Rectal smooth muscle tissue (tissue), 1 donor: Measurements from ENCODE around the gene ICAM3.

ENCODE experiments used
- H3K27ac ChIP-seq: one replicate; pipeline ENCODE4 v1.7.0; 2013; ENCODE audit warnings: low read depth, low read length, inconsistent platforms
- H3K27me3 ChIP-seq: one replicate; pipeline ENCODE4 v1.7.0; 2013; ENCODE audit warnings: low read length; ENCODE audit not compliant: control insufficient read depth, insufficient read depth
- H3K36me3 ChIP-seq: one replicate; pipeline ENCODE4 v1.7.0; 2013; ENCODE audit warnings: low read length; ENCODE audit not compliant: control insufficient read depth, insufficient read depth
- H3K4me1 ChIP-seq: one replicate; pipeline ENCODE4 v1.7.0; 2013; ENCODE audit warnings: low read length; ENCODE audit not compliant: control insufficient read depth, insufficient read depth
- H3K4me3 ChIP-seq: one replicate; pipeline ENCODE4 v1.7.0; 2013; ENCODE audit warnings: low read length
- H3K9ac ChIP-seq: one replicate; pipeline ENCODE4 v1.7.0; 2013; ENCODE audit warnings: low read length

ICAM3 gene

DNA sequence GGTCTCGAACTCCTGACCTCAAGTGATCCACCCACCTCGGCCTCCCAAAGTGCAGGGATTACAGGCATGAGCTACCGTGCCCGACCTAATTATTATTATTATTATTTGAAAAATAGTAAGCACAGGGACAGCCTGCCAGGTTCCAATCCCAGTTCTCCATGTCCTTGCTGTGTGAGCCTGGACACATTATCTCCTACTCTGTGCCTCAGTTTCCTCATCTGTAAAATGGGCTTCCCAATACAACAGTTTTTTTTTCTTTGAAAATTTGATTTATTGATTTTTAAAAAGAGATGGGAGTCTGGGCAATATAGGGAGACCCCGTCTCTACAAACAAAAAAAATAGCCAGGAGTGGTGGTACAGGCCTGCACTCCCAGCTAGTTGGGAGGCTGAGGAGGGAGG is 33.1 kb downstream of the ICAM3 start:
- Histone ChIP-seq H3K27me3 (no peaks in the 10 kb centered on the region), H3K36me3 (no peaks in the 10 kb centered on the region), H3K27ac (no peak overlapping the region), H3K9ac (no peak overlapping the region), H3K4me3 (no peak overlapping the region), H3K4me1 (no peaks in the 10 kb centered on the region)

DNA sequence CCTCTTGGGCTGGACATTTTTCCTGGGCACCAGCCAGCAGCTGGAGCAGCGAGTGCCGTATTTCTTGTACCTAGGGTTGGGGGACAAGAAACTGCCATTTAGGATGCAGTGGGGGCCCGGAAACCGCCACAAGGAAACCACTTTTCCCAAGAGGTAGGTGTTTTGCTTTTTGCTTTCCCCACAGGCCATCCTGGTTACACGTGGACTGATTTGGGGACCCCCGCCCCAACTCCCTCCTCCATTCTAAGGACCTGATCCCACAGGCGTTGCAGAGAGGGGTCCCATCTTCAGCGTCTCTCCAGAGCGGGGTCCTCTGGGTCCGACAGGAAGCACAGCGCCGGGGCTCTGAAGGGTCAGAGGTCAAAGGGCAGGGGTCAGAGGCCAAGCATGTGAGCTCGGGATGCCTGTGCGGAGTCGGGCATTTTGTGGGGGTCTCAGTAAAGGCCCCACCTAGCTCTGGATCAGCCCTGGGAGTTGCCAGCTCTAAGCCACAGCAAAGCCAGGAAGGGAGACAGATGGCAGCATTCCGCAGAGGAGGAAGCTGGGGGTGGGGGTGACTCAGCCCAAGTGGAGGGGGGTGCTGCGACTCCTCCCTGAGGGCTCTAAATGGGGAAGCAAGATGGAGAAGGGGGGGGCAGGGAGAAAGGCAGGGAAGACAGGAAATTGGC is 34.2 kb downstream of the ICAM3 start:
- no peak overlapping the region for H3K9ac ChIP-seq
- H3K36me3 ChIP-seq = no peaks in the 10 kb centered on the region
- no peak overlapping the region for H3K27ac ChIP-seq
- no peaks in the 10 kb centered on the region for H3K27me3 ChIP-seq
- no peak overlapping the region for H3K4me3 ChIP-seq
- H3K4me1 ChIP-seq = no peaks in the 10 kb centered on the region

DNA sequence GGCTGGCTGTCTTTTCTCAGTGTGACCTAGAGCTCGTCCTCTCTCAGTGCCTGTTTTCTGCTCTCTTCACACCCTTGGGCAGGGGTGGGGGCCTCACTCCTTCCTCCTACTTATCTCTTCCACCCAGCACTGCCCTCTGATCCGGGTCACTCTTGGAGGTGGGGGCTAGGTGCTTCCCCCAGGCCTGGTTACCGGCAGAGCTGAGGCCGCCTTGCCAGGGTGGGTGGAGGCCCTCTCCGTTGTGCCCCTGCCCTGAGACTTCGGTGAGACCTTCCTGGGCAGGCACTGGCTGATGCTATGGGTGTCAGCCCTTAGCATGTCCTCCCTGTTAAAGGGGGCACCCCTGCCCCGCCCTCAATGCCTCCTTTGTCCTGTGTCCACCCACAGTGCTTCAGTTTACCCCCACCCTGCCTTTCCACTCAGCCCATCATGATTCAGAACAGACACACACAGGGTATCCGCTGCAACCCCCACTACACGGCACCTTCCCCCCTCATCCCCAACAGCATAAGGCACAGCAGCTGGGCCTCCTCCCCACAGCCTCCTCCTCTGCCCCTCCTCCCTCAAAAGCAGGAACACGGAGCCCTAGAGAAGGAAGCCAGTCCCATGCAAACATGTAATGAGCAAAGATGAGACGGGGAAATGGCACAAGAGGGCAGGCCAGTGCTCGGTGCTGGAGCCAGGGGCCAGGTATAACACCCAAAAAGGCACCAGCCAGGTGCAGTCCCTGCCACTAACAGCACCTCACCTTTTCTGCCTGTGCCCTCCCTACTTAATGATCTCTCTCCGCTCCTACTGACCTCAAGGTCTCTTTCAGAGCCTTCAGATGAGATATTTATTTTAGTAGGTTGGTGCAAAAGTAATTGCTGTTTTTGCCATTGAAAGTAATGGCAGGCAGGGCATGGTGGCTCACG is 39.6 kb downstream of the ICAM3 start:
- Histone ChIP-seq H3K4me1 (no peaks in the 10 kb centered on the region), H3K27ac (no peak overlapping the region), H3K9ac (no peak overlapping the region), H3K27me3 (peaks cover 14% of the 10 kb centered on the region), H3K4me3 (no peak overlapping the region), H3K36me3 (no peaks in the 10 kb centered on the region)

DNA sequence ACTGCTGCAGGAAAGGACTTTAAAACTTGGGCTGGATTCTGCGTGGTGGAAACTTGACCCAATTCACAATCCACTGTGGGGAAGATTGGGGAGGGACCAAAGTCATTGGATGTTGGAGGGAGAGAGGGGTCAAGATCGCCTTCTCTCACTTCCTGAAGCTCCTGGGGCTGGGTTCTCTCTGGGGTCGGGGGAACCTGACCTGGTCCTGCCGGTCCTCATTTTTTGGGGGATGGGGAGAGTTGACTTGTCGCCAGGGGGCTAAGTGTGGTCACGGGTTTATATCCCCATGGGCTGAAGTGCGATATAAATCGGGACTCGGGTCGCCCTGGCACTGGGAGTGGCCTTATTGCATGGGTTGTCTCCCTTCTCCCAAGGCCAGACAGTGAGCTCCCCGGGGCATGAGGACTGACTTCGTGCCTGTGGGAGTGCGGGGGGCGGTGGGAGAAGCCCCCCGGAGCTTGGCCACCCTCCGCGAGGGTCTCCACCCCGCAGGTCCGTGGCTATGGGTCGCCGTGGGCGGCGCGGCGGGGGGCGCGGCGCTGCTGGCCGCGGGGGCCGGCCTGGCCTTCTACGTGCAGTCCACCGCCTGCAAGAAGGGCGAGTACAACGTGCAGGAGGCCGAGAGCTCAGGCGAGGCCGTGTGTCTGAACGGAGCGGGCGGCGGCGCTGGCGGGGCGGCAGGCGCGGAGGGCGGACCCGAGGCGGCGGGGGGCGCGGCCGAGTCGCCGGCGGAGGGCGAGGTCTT is 43.4 kb downstream of the ICAM3 start:
- Histone ChIP-seq H3K27ac (no peak overlapping the region), H3K27me3 (peaks cover 48% of the 10 kb centered on the region), H3K4me3 (peak overlapping the region; percentile 7), H3K36me3 (no peaks in the 10 kb centered on the region), H3K4me1 (peaks cover 5% of the 10 kb centered on the region), H3K9ac (no peak overlapping the region)

DNA sequence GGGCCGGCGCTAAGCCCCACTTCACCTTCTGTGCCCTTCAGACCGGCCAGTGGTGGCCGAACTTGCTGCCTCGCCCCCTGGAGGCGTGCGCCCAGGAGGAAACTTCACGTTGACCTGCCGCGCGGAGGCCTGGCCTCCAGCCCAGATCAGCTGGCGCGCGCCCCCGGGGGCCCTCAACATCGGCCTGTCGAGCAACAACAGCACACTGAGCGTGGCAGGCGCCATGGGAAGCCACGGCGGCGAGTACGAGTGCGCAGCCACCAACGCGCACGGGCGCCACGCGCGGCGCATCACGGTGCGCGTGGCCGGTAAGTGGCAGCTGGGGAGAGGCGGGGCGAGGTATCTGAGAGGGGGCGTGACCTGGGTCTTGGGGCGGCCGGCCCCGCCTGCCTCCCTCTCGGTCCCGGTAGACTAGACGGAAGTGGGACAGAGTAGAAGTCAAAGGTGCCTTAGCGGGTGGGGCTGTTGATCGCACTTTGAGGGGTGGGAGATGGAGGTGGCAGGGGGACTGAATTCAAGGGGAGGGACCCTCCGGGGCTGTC is 44.0 kb downstream of the ICAM3 start:
- Histone ChIP-seq H3K27ac (no peak overlapping the region), H3K36me3 (no peaks in the 10 kb centered on the region), H3K27me3 (peaks cover 55% of the 10 kb centered on the region), H3K4me3 (peak overlapping the region; percentile 7), H3K9ac (no peak overlapping the region), H3K4me1 (peaks cover 11% of the 10 kb centered on the region)

DNA sequence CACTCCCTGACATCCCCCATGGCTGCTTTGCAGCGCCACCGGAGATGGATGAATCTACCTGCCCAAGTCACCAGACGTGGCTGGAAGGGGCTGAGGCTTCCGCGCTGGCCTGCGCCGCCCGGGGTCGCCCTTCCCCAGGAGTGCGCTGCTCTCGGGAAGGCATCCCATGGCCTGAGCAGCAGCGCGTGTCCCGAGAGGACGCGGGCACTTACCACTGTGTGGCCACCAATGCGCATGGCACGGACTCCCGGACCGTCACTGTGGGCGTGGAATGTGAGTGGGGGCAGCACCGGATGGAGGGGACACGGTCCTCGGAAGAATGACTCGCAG is 45.1 kb downstream of the ICAM3 start:
- Histone ChIP-seq H3K4me1 (peaks cover 11% of the 10 kb centered on the region), H3K9ac (no peak overlapping the region), H3K27ac (no peak overlapping the region), H3K27me3 (peaks cover 58% of the 10 kb centered on the region), H3K36me3 (no peaks in the 10 kb centered on the region), H3K4me3 (no peak overlapping the region)

DNA sequence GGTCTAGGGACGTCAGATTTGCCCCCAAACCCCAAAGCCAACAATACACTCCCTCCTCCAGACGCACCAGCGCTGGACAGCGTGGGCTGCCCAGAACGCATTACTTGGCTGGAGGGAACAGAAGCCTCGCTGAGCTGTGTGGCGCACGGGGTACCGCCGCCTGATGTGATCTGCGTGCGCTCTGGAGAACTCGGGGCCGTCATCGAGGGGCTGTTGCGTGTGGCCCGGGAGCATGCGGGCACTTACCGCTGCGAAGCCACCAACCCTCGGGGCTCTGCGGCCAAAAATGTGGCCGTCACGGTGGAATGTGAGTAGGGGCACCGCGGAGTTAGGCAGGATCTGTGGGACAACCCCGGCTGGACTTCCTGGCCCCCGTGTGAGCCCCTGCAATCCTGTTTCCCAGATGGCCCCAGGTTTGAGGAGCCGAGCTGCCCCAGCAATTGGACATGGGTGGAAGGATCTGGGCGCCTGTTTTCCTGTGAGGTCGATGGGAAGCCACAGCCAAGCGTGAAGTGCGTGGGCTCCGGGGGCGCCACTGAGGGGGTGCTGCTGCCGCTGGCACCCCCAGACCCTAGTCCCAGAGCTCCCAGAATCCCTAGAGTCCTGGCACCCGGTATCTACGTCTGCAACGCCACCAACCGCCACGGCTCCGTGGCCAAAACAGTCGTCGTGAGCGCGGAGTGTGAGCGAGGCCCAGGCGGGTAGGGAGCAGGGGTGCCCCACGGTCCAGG is 45.6 kb downstream of the ICAM3 start:
- no peak overlapping the region for H3K9ac ChIP-seq
- no peaks in the 10 kb centered on the region for H3K36me3 ChIP-seq
- peaks cover 63% of the 10 kb centered on the region for H3K27me3 ChIP-seq
- H3K27ac ChIP-seq = no peak overlapping the region
- peaks cover 13% of the 10 kb centered on the region for H3K4me1 ChIP-seq
- no peak overlapping the region for H3K4me3 ChIP-seq

DNA sequence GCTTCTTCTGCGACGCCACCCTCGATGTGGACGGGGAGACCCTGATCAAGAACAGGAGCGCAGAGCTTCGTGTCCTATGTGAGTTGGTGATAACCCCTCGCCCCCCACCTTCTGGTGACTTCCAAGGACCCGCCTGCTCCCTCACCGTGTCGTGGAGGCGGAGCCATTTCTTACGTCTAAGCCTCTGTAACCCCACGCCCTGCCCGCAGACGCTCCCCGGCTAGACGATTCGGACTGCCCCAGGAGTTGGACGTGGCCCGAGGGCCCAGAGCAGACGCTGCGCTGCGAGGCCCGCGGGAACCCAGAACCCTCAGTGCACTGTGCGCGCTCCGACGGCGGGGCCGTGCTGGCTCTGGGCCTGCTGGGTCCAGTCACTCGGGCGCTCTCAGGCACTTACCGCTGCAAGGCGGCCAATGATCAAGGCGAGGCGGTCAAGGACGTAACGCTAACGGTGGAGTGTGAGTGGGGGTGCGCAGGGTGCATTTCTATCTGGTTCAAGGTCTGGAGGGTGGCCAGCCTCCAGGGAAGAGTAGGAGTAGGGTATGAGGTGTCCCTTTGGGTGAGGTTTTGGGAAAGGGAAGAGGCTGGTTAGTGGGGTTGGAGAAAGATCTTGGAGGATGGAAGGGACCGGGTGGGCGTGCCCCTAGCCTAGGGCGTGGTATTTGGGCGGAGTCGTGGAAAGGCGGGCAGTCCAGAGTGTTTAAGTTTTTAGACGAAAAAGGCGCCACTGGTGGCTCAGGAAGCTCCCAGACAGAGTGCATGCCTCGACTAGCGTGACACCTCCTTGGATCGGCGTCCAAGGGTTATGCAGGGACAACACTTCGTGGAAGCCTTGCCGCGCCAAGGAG is 46.4 kb downstream of the ICAM3 start:
- peaks cover 13% of the 10 kb centered on the region for H3K4me1 ChIP-seq
- H3K36me3 ChIP-seq = no peaks in the 10 kb centered on the region
- H3K27me3 ChIP-seq = peaks cover 71% of the 10 kb centered on the region
- H3K27ac ChIP-seq = no peak overlapping the region
- H3K9ac ChIP-seq = no peak overlapping the region
- H3K4me3 ChIP-seq = peak overlapping the region; percentile 56

DNA sequence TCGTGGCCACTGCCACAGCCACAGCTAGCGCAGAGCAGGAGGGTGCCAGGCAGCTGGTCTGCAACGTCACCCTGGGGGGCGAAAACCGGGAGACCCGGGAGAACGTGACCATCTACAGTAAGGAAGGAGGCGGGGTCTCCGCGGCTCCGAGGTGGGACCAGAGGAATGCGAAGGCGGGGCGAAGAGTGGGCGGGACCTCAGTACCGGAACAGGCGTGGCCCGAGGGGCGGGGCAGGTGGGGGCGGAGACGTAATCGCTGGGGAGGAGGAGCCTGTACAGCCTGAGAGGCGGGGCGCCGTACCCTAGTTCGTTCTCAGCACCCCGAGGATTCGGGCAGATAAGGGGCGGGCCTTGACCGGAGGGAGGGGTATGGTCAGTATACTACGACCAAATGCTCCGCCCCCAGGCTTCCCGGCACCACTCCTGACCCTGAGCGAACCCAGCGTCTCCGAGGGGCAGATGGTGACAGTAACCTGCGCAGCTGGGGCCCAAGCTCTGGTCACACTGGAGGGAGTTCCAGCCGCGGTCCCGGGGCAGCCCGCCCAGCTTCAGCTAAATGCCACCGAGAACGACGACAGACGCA is 47.1 kb downstream of the ICAM3 start:
- Histone ChIP-seq H3K27ac (no peak overlapping the region), H3K27me3 (peaks cover 75% of the 10 kb centered on the region), H3K4me1 (peaks cover 13% of the 10 kb centered on the region), H3K9ac (no peak overlapping the region), H3K4me3 (peak overlapping the region; percentile 56), H3K36me3 (no peaks in the 10 kb centered on the region)

DNA sequence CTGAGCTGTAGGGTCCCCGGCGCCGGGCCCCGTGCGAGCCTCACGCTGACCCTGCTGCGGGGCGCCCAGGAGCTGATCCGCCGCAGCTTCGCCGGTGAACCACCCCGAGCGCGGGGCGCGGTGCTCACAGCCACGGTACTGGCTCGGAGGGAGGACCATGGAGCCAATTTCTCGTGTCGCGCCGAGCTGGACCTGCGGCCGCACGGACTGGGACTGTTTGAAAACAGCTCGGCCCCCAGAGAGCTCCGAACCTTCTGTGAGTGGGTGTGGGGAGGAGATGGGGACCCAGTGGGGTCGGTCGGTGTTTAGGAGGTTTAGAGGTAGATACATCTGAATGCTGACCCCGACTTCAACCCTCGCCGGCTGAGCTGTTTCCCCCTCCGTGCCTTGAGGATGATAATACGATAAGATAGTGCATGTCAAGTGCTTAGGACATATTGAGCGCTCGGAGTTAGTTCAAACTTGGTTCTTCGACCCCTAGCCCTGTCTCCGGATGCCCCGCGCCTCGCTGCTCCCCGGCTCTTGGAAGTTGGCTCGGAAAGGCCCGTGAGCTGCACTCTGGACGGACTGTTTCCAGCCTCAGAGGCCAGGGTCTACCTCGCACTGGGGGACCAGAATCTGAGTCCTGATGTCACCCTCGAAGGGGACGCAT is 47.7 kb downstream of the ICAM3 start:
- H3K27ac ChIP-seq = no peak overlapping the region
- peaks cover 73% of the 10 kb centered on the region for H3K27me3 ChIP-seq

More for the DNA sequence above, 47.7 kb downstream of the ICAM3 start:
- H3K36me3 ChIP-seq = no peaks in the 10 kb centered on the region
- H3K4me3 ChIP-seq = peak overlapping the region; percentile 56
- H3K9ac ChIP-seq = no peak overlapping the region
- peaks cover 13% of the 10 kb centered on the region for H3K4me1 ChIP-seq
